Measurements from ENCODE around the gene NXNL1.

- TF ChIP-seq CTCF (IDR thresholded peaks at IDR 0.05), result no peak
- no peak for TF ChIP-seq POLR2A (IDR thresholded peaks at IDR 0.05)
- TF ChIP-seq EP300 (IDR thresholded peaks at IDR 0.05), result no peak
Measured at GRCh38 chr19:17482877-17483604, 22.3 kb upstream of the NXNL1 start.
